Activated CD8-positive, alpha-beta memory T cell treated with anti-CD3 and anti-CD28 coated beads, Interleukin-2, amount 10 ng/mL, durations not matched to agents 7 days and 5 days (primary cell): ENCODE measurements around the gene TSHZ1. TPM values are rescaled to one million over a fixed set of nuclear protein-coding genes. Genes with fewer than 3 reads are reported as not detected.
A peak's percentile ranks its signal among the peaks of the same experiment; 100 is the strongest.

Experiments used
- ATAC-seq: fragments of 150-1000 bp; cut with Tn5 transposase; one replicate; pipeline ENCODE4 v1.10.0; 2021; ENCODE audit warnings: moderate library complexity
- CTCF ChIA-PET: fragments of 350-600 bp; sonication (Branson Sonifier 250); formaldehyde crosslinking; loops from one replicate; lab custom pipeline; 2021; ENCODE audit warnings: antibody characterized with exemption; lab: Charles Lee
- DNase-seq: peaks from one replicate; pipeline ENCODE4 v3.0.0-alpha.2; 2020
- H3K27ac Mint-ChIP-seq: one replicate; pipeline ENCODE4 v1.8.0; 2021; ENCODE audit warnings: mild to moderate bottlenecking, mixed read lengths
- H3K27me3 Mint-ChIP-seq: one replicate; pipeline ENCODE4 v1.8.0; 2021; ENCODE audit warnings: mixed read lengths
- H3K36me3 Mint-ChIP-seq: one replicate; pipeline ENCODE4 v1.8.0; 2021; ENCODE audit warnings: mild to moderate bottlenecking, mixed read lengths
- H3K4me1 Mint-ChIP-seq: one replicate; pipeline ENCODE4 v1.8.0; 2021; ENCODE audit warnings: mixed read lengths
- H3K4me3 Mint-ChIP-seq: one replicate; pipeline ENCODE4 v1.8.0; 2021; ENCODE audit warnings: mild to moderate bottlenecking, moderate library complexity, mixed read lengths
- H3K9me3 Mint-ChIP-seq: one replicate; pipeline ENCODE4 v1.8.0; 2022; ENCODE audit warnings: low read depth, mixed read lengths
- total RNA-seq, 2 experiments: library from RNA; stranded (reverse); gene quantifications; one replicate each; pipeline ENCODE4 v1.2.3, GENCODE V29; 2021

TSHZ1 gene
- total RNA-seq, 2 experiments from 2014 or later: 13.8 to 20.4 TPM

- Mint-ChIP-seq H3K4me1 (peaks cover 41% of the 10 kb centered on the region), H3K27ac (no peak overlapping the region), H3K4me3 (peak overlapping the region; percentile 90), H3K36me3 (peaks cover 17% of the 10 kb centered on the region), H3K9me3 (no peaks in the 10 kb centered on the region), H3K27me3 (peaks cover 27% of the 10 kb centered on the region)
- DNase-seq (no peak), ATAC-seq (no peak)
- CTCF ChIA-PET: no interaction called here
Measured at GRCh38 chr18:75206452-75207309, 3.9 kb upstream of the TSHZ1 start.

GRCh38 chr18:75207310-75208154, 3.1 kb upstream of the TSHZ1 start:
- Mint-ChIP-seq H3K9me3 (no peaks in the 10 kb centered on the region), H3K4me3 (peak overlapping the region; percentile 90), H3K4me1 (peaks cover 43% of the 10 kb centered on the region), H3K36me3 (peaks cover 18% of the 10 kb centered on the region), H3K27ac (peak overlapping the region; percentile 82), H3K27me3 (peaks cover 27% of the 10 kb centered on the region)
- CTCF ChIA-PET: interaction anchor here (1.3 kb wide), 1 partner anchor 9 kb away, joined by 4 read pairs; no protein-coding TSS in a partner anchor
- peak; percentile 61 for DNase-seq
- no peak for ATAC-seq

DNA sequence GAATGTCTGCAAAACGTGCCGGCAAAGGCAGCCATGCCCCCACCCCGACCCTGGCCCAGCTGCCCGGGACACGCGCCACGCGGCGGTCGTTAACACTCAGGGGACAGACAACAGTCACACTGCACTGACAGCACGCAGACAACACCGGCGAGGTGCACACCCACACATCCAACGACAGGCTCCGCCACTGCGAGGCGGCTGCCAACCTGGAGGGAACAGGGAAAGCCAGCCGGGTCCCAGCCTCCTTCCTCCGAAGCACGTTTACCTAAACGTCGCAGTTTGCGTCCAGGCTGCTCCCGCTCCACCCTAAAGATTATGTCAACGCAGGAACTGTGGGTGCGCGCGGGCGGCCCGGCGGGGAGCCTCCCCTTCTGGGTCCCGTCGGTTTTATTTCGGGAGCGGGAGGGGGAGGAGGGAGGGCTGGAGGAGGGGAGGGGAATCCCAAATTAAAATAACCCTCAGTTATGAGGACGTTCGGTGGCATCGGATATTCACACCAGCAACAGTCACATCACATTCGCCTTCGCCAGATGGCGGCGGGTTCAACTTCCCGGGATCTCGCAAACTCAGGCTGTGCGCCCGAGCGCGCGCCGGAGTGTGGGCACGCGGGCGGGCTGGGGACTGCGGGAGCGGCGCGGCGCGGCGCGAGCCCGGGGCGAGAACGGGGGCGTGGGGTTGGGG, 2.3 kb upstream of the TSHZ1 start:
- H3K4me3 Mint-ChIP-seq: peak overlapping the region; percentile 90
- CTCF ChIA-PET: interaction anchor here (1.3 kb wide), 1 partner anchor 8 kb away, joined by 4 read pairs; no protein-coding TSS in a partner anchor
- H3K4me1 Mint-ChIP-seq: peaks cover 51% of the 10 kb centered on the region
- peaks cover 21% of the 10 kb centered on the region for H3K36me3 Mint-ChIP-seq
- DNase-seq (peak; percentile 62), ATAC-seq (peak; percentile 3)
- H3K27me3 Mint-ChIP-seq: peaks cover 27% of the 10 kb centered on the region
- no peaks in the 10 kb centered on the region for H3K9me3 Mint-ChIP-seq
- H3K27ac Mint-ChIP-seq: peak overlapping the region; percentile 82

GRCh38 chr18:75208836-75209128, 1.8 kb upstream of the TSHZ1 start:
- ATAC-seq (no peak), DNase-seq (peak; percentile 61)
- H3K27ac Mint-ChIP-seq: peak overlapping the region; percentile 57
- H3K4me3 Mint-ChIP-seq: peak overlapping the region; percentile 90
- peaks cover 19% of the 10 kb centered on the region for H3K36me3 Mint-ChIP-seq
- no peaks in the 10 kb centered on the region for H3K9me3 Mint-ChIP-seq
- peaks cover 53% of the 10 kb centered on the region for H3K4me1 Mint-ChIP-seq
- H3K27me3 Mint-ChIP-seq: peaks cover 27% of the 10 kb centered on the region
- CTCF ChIA-PET: no interaction called here

DNA sequence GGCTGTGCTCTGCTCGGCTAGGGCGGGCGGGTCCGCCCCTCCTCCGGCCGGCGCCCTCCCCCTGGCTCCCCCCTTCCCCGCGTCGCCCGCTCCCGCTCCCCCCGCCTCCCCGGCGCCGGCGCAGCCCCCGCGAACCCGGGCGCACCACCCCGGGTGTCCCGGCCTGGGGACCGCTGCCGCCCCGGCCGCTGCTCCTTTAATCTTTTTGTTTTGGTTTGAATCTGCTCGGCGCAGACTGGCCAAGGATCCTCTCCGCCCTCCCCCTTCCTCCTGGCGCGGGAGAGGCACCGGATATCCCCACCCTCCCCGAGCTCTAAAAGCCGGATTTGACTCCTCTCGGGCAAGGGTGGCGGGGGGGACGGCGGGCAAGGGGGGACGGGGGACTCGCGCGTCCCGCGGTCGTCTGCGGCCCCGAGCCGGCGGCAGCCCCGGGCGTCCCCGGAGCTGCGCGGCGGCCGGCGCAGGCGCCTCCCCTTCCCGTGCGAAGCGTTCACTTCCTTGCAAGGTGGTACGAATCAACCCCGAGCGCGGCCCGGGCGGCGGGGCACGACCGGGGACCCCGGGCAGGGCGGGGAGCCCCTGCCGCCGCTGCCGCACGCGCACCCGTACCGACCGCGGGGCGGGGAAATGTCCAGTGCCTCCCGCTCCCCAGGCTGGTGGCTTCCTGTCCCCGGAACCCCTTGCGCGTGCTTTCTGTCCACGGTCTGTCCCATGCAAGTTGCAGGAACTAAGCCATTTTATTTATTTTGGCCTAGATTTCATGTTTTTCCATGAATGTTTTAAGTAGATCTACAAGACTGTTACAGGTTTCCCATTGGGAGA, 1.3 kb upstream of the TSHZ1 start, which contains the start of gene PTGR3:
Gene PTGR3, minus strand, starts transcription at position 11 of the 822 bp plus-strand sequence. CDS start 81 bp downstream, outside the sequence.
- Mint-ChIP-seq H3K9me3 (no peaks in the 10 kb centered on the region), H3K36me3 (peaks cover 21% of the 10 kb centered on the region), H3K4me1 (peaks cover 58% of the 10 kb centered on the region), H3K4me3 (peak within 1 kb of the TSS; percentile 98), H3K27me3 (peaks cover 27% of the 10 kb centered on the region), H3K27ac (peak within 1 kb of the TSS; percentile 98)
- ATAC-seq (peak; percentile 67), DNase-seq (peak; percentile 93)
- CTCF ChIA-PET: interaction anchor here (1.0 to 1.4 kb wide), 3 partner anchors 35 to 269 kb away, joined by 3 to 6 read pairs (median 3); no protein-coding TSS in a partner anchor

- ATAC-seq: no peak
- CTCF ChIA-PET: interaction anchor here (1.0 to 1.4 kb wide), 3 partner anchors 34 to 269 kb away, joined by 3 to 6 read pairs (median 3); no protein-coding TSS in a partner anchor
- H3K36me3 Mint-ChIP-seq: peaks cover 21% of the 10 kb centered on the region
- no peak for DNase-seq
- H3K4me1 Mint-ChIP-seq: peaks cover 58% of the 10 kb centered on the region
- peaks cover 25% of the 10 kb centered on the region for H3K27me3 Mint-ChIP-seq
- peak overlapping the region; percentile 98 for H3K4me3 Mint-ChIP-seq
- H3K27ac Mint-ChIP-seq: peak overlapping the region; percentile 98
- no peaks in the 10 kb centered on the region for H3K9me3 Mint-ChIP-seq
Measured at GRCh38 chr18:75209951-75210258, 692 bp upstream of the TSHZ1 start.

DNA sequence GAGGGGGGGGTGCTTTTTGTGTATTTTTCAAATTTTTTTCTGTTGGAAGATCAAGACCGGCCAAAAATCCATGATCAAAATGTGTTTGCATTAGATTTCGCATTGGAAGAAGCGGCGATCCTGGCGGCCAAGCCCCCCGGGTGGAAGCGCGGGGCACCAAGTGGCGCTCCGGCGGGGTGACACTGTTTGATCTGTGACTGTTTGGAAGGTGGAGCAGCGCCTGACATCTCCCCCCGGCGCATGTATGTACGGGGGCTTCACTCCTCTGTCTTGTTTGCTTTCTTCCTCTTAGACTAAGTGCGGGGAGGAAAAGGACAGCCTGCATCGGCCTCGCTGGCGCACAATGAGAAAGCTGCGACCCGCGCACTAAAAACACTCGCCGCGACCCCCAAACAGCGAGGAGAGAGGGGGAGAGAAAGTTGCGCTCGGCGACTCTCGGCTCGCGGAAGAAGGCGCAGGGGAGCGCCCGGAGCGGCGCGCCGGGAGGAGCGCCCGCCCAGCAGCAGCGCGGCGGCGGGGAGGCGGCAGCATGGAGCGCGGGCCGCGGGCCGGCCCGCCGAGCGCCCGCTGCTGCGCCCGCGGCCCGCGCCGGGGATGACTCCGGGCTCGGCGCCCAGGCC, 515 bp downstream of the TSHZ1 start:
- peak overlapping the region; percentile 98 for H3K4me3 Mint-ChIP-seq
- peaks cover 57% of the 10 kb centered on the region for H3K4me1 Mint-ChIP-seq
- ATAC-seq (peak; percentile 5), DNase-seq (peak; percentile 50)
- CTCF ChIA-PET: interaction anchor here (1.0 to 1.4 kb wide), 5 partner anchors 33 to 613 kb away, joined by 3 to 6 read pairs (median 3); partner anchors contain the start of gene ZNF407
- peaks cover 18% of the 10 kb centered on the region for H3K36me3 Mint-ChIP-seq
- peaks cover 13% of the 10 kb centered on the region for H3K27me3 Mint-ChIP-seq
- no peaks in the 10 kb centered on the region for H3K9me3 Mint-ChIP-seq
- peak overlapping the region; percentile 98 for H3K27ac Mint-ChIP-seq

DNA sequence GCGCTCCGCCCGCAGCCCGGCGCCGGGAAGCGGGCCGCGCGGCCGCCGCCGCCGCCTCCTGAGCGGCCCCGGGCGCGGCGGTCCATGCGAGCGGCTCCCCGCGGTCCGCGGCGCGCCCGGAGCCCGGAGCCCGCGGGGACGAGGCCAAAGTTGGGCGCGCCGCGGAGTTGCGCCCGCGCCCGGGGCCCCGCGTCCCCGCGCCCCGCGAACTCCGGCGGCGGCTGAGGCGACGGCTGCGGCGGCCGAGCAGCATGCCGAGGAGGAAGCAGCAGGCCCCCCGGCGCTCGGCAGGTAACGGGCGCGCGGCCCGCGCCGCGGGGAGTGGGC, 992 bp downstream of the TSHZ1 start:
- ATAC-seq: no peak
- Mint-ChIP-seq H3K36me3 (peaks cover 18% of the 10 kb centered on the region), H3K27me3 (peaks cover 8% of the 10 kb centered on the region), H3K4me1 (peaks cover 58% of the 10 kb centered on the region), H3K27ac (no peak overlapping the region), H3K9me3 (no peaks in the 10 kb centered on the region), H3K4me3 (peak overlapping the region; percentile 79)
- DNase-seq: no peak
- CTCF ChIA-PET: interaction anchor here (1.2 to 1.3 kb wide), 2 partner anchors 37 to 267 kb away, joined by 3 read pairs; no protein-coding TSS in a partner anchor

GRCh38 chr18:75211953-75212750, 1.6 kb downstream of the TSHZ1 start:
- Mint-ChIP-seq H3K36me3 (peaks cover 16% of the 10 kb centered on the region), H3K27me3 (peaks cover 4% of the 10 kb centered on the region), H3K4me3 (peak overlapping the region; percentile 79), H3K4me1 (peaks cover 59% of the 10 kb centered on the region), H3K9me3 (no peaks in the 10 kb centered on the region), H3K27ac (peak overlapping the region; percentile 76)
- no peak for ATAC-seq
- CTCF ChIA-PET: interaction anchor here (0.7 to 1.3 kb wide), 2 partner anchors 28 to 266 kb away, joined by 3 read pairs; no protein-coding TSS in a partner anchor
- peak; percentile 51 for DNase-seq

GRCh38 chr18:75212751-75213090, 2.1 kb downstream of the TSHZ1 start:
- Mint-ChIP-seq H3K27me3 (no peaks in the 10 kb centered on the region), H3K4me3 (peak overlapping the region; percentile 79), H3K4me1 (peaks cover 59% of the 10 kb centered on the region), H3K27ac (peak overlapping the region; percentile 76), H3K36me3 (peaks cover 12% of the 10 kb centered on the region), H3K9me3 (no peaks in the 10 kb centered on the region)
- CTCF ChIA-PET: interaction anchor here (0.7 kb wide), 1 partner anchor 27 kb away, joined by 3 read pairs; no protein-coding TSS in a partner anchor
- no peak for DNase-seq
- no peak for ATAC-seq

DNA sequence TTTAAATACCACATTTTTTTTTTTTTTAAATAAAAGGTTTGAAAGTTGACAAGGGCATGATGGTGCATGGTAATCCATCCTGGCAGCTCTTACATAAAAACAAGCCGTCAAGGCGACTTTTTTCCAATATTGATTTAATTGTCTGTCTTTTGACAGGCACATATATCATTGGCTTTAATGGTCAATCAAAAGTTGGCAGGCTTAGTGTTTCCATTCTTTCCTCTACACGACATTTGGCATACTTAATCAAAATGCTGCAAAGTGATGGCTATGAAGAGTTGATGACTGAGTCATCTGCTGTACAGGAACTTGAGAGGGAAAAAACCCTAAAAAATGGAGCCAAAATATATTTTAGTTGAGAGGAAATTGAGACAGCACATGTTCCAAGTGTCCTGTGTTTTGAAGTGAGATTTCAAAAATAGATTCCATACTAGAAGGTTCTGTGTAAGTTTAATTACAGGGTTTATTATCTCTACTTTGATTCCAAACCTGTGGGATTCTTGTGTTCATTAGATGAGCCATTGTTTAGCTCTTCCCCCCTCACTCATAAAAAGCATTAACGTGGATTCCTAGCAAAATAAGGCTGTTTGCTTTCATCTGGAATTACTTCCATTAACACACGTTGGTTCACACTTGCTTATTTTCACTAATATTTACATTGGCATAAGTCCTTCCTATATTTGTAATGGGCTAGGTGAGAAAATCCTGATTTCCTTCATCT, 3.2 kb downstream of the TSHZ1 start:
- no peaks in the 10 kb centered on the region for H3K9me3 Mint-ChIP-seq
- no peak for DNase-seq
- no peak overlapping the region for H3K4me3 Mint-ChIP-seq
- CTCF ChIA-PET: no interaction called here
- peaks cover 57% of the 10 kb centered on the region for H3K4me1 Mint-ChIP-seq
- H3K36me3 Mint-ChIP-seq: peaks cover 10% of the 10 kb centered on the region
- ATAC-seq: no peak
- H3K27ac Mint-ChIP-seq: no peak overlapping the region
- H3K27me3 Mint-ChIP-seq: no peaks in the 10 kb centered on the region
